Suprapubic skin (tissue), 4 donors: ENCODE results near the gene CTNNA1.

ENCODE experiments used
- CTCF ChIP-seq, 2 donors: fragments of 200-600 bp in 1 of 2; fragments of 450-650 bp in 1 of 2; sonication (generic) in 1 of 2; IDR thresholded peaks; one replicate each; pipeline ENCODE4 v1.5.1; 2016 to 2019; ENCODE audit warnings: antibody characterized with exemption in 2 of 2, mild to moderate bottlenecking in 1 of 2, moderate library complexity in 1 of 2
- EP300 ChIP-seq: sonication (generic); formaldehyde crosslinking; IDR thresholded peaks from one replicate; pipeline ENCODE4 v1.6.1; 2017; ENCODE audit warnings: antibody characterized with exemption
- POLR2A ChIP-seq, 2 donors: fragments of 450-650 bp; IDR thresholded peaks; one replicate each; pipeline ENCODE4 v1.6.1; 2017; ENCODE audit warnings: antibody characterized with exemption in 2 of 2, mild to moderate bottlenecking in 2 of 2, moderate library complexity in 2 of 2
- POLR2AphosphoS5 ChIP-seq, 3 donors: sonication (generic); formaldehyde crosslinking; IDR thresholded peaks; one replicate each; pipeline ENCODE4 v1.6.1; 2017; ENCODE audit warnings: antibody characterized with exemption in 3 of 3

GRCh38 chr5:138935466-138935865, 182.2 kb downstream of the CTNNA1 start:
- TF ChIP-seq POLR2AphosphoS5 (IDR thresholded peaks at IDR 0.05) (no peak), CTCF (IDR thresholded peaks at IDR 0.05) (no peak), EP300 (no peak), POLR2A (IDR thresholded peaks at IDR 0.05) (no peak)
